Right atrium auricular region (tissue), 2 donors: ENCODE measurements around the gene CDC20B. TPM values are rescaled to one million over a fixed set of nuclear protein-coding genes. Genes with fewer than 3 reads are reported as not detected.

Experiments
- DNase-seq: peaks from one replicate; pipeline ENCODE4 v3.0.0-alpha.2; 2019; ENCODE audit warnings: low spot score
- H3K27ac ChIP-seq, 2 donors: fragments of 200-600 bp; sonication (generic); 1 replicate in 1 of 2; 2 replicates in 1 of 2; pipeline ENCODE4 v1.5.1; 2016 to 2019
- H3K27me3 ChIP-seq, 2 donors: fragments of 200-600 bp; sonication (generic); one replicate each; pipeline versions ENCODE4 v1.5.1 to v1.6.0; 2017 to 2019
- H3K36me3 ChIP-seq: fragments of 200-600 bp; sonication (generic); one replicate; pipeline ENCODE4 v1.5.1; 2016
- H3K4me1 ChIP-seq, 2 donors: fragments of 200-600 bp; sonication (generic); one replicate each; pipeline versions ENCODE4 v1.5.1 to v1.6.0; 2017 to 2019
- H3K4me3 ChIP-seq, 2 donors: fragments of 200-600 bp; sonication (generic); 1 replicate in 1 of 2; 2 replicates in 1 of 2; pipeline ENCODE4 v1.5.1; 2017 to 2019; ENCODE audit warnings: mild to moderate bottlenecking in 1 of 2, moderate library complexity in 1 of 2
- H3K9me3 ChIP-seq, 2 donors: fragments of 200-600 bp; sonication (generic); one replicate each; pipeline ENCODE4 v1.5.1; 2019
- CTCF ChIP-seq, 2 donors: fragments of 200-600 bp; sonication (generic); IDR thresholded peaks; one replicate each; pipeline ENCODE4 v1.5.1; 2019; ENCODE audit warnings: antibody characterized with exemption in 2 of 2
- total RNA-seq, 2 donors: library from RNA; depleted of rRNA; stranded (reverse); fragments of >200 nt; gene quantifications; one replicate each; pipeline ENCODE4 v1.1.0, GENCODE V29; 2016

Gene CDC20B
- total RNA-seq, 2 donors from 2014 or later, result not detected

GRCh38 chr5:55211184-55211874 lies 38.4 kb upstream of the CDC20B start:
- H3K27ac ChIP-seq, result no peak overlapping the region
- H3K4me3 ChIP-seq, result no peak overlapping the region
- TF ChIP-seq CTCF (IDR thresholded peaks at IDR 0.05), result no peak
- H3K9me3 ChIP-seq, result no peaks in the 10 kb centered on the region
- no peaks in the 10 kb centered on the region for H3K36me3 ChIP-seq
- H3K27me3 ChIP-seq, result no peaks in the 10 kb centered on the region
- no peaks in the 10 kb centered on the region for H3K4me1 ChIP-seq
- DNase-seq, result no peak

GRCh38 chr5:55205001-55205400 lies 32.0 kb upstream of the CDC20B start:
- Histone ChIP-seq H3K36me3 (no peaks in the 10 kb centered on the region), H3K27me3 (no peaks in the 10 kb centered on the region), H3K4me1 (no peaks in the 10 kb centered on the region), H3K9me3 (no peaks in the 10 kb centered on the region), H3K4me3 (no peak overlapping the region), H3K27ac (no peak overlapping the region)
- no peak for TF ChIP-seq CTCF (IDR thresholded peaks at IDR 0.05)
- no peak for DNase-seq

- no peak for DNase-seq
- Histone ChIP-seq H3K4me3 (no peak overlapping the region), H3K27me3 (no peaks in the 10 kb centered on the region), H3K27ac (no peak overlapping the region), H3K4me1 (no peaks in the 10 kb centered on the region), H3K9me3 (no peaks in the 10 kb centered on the region), H3K36me3 (no peaks in the 10 kb centered on the region)
- TF ChIP-seq CTCF (IDR thresholded peaks at IDR 0.05), result no peak
These were observed 18.2 kb upstream of the CDC20B start for GRCh38 chr5:55191165-55191564.

GRCh38 chr5:55188656-55189540 lies 15.9 kb upstream of the CDC20B start:
- Histone ChIP-seq H3K27me3 (no peaks in the 10 kb centered on the region), H3K27ac (no peak overlapping the region)

GRCh38 chr5:55187370-55187769 lies 14.4 kb upstream of the CDC20B start:
- peak in 1 of 2 donors; percentile 19 for TF ChIP-seq CTCF (IDR thresholded peaks at IDR 0.05)
- H3K9me3 ChIP-seq, result no peaks in the 10 kb centered on the region
- H3K36me3 ChIP-seq, result no peaks in the 10 kb centered on the region
- no peaks in the 10 kb centered on the region for H3K27me3 ChIP-seq
- no peak overlapping the region for H3K4me3 ChIP-seq
- no peak for DNase-seq
- H3K4me1 ChIP-seq, result no peaks in the 10 kb centered on the region
- no peak overlapping the region for H3K27ac ChIP-seq

More at GRCh38 chr5:55188656-55189540, 15.9 kb upstream of the CDC20B start:
- no peak for DNase-seq
- H3K4me3 ChIP-seq, result no peak overlapping the region
- H3K9me3 ChIP-seq, result no peaks in the 10 kb centered on the region
- no peaks in the 10 kb centered on the region for H3K36me3 ChIP-seq
- H3K4me1 ChIP-seq, result no peaks in the 10 kb centered on the region
- TF ChIP-seq CTCF (IDR thresholded peaks at IDR 0.05), result no peak
